ENCODE data around the gene LPIN3.

GRCh38 chr20:41334443-41335421 lies 5.9 kb upstream of the LPIN3 start:
- TF ChIP-seq EZH2 (IDR thresholded peaks at IDR 0.05; ENCODE audit: borderline replicate concordance, low read length) (no peak), CTCF (conservative IDR thresholded peaks at IDR 0.05 in 1 of 2, IDR thresholded peaks at IDR 0.05 in 1 of 2; ENCODE audit: extremely low read depth in 1 of 2, insufficient read depth in 1 of 2, low read depth in 1 of 2, low read length in 2 of 2) (no peak)

Measured in mammary epithelial cell (primary cell).